GM10248 (cell line): ENCODE measurements around the gene MRPS23.

Experiments
- CTCF ChIA-PET: fragments of 300-600 bp; sonication (Branson Sonifier 250); formaldehyde crosslinking; extraction: SDS; loops from one replicate; lab custom pipeline; 2021; ENCODE audit warnings: antibody characterized with exemption; lab: Yijun Ruan, JAX
- POLR2A ChIA-PET: fragments of 350-650 bp; sonication (Branson Sonifier 250); formaldehyde crosslinking; extraction: SDS; loops from one replicate; lab custom pipeline; 2020; ENCODE audit warnings: antibody characterized with exemption; lab: Yijun Ruan, JAX
- DNase-seq: peaks from one replicate; pipeline ENCODE4 v3.0.0; 2012; ENCODE audit errors: extremely low spot score
- TF ChIP-seq, protein P1 (sequence below): IDR thresholded peaks from 2 replicates; pipeline ENCODE4 v1.5.1; 2012; ENCODE audit warnings: mild to moderate bottlenecking, low read depth; ENCODE audit errors: extremely low read depth, missing control alignments, control extremely low read depth

MRPS23 gene

GRCh38 chr17:57862694-57863667 is 13.1 kb upstream of the MRPS23 start:
- ChIA-PET POLR2A (interaction anchor here (0.6 to 0.9 kb wide), 2 partner anchors 88 to 136 kb away, joined by 3 to 4 read pairs; no protein-coding TSS in a partner anchor), CTCF (interaction anchor here (0.8 to 24.4 kb wide), 6 partner anchors 8 to 133 kb away, joined by 3 to 478 read pairs (median 5); partner anchors contain the start of genes CUEDC1 and VEZF1)
- no peak for DNase-seq

GRCh38 chr17:57861790-57862693 is 12.2 kb upstream of the MRPS23 start:
- ChIA-PET CTCF (interaction anchor here (0.8 to 24.4 kb wide), 6 partner anchors 9 to 249 kb away, joined by 3 to 478 read pairs (median 5); partner anchors contain the start of genes MRPS23 and VEZF1), POLR2A (no interaction called here)
- peak; percentile 36 for DNase-seq
- TF ChIP-seq, protein P1, sequence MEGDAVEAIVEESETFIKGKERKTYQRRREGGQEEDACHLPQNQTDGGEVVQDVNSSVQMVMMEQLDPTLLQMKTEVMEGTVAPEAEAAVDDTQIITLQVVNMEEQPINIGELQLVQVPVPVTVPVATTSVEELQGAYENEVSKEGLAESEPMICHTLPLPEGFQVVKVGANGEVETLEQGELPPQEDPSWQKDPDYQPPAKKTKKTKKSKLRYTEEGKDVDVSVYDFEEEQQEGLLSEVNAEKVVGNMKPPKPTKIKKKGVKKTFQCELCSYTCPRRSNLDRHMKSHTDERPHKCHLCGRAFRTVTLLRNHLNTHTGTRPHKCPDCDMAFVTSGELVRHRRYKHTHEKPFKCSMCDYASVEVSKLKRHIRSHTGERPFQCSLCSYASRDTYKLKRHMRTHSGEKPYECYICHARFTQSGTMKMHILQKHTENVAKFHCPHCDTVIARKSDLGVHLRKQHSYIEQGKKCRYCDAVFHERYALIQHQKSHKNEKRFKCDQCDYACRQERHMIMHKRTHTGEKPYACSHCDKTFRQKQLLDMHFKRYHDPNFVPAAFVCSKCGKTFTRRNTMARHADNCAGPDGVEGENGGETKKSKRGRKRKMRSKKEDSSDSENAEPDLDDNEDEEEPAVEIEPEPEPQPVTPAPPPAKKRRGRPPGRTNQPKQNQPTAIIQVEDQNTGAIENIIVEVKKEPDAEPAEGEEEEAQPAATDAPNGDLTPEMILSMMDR: no peak

More at GRCh38 chr17:57862694-57863667, 13.1 kb upstream of the MRPS23 start:
- TF ChIP-seq, protein P1: no peak

GRCh38 chr17:57861000-57861789 is 11.4 kb upstream of the MRPS23 start:
- TF ChIP-seq, protein P1: no peak
- CTCF ChIA-PET: interaction anchor here (1.0 to 24.4 kb wide), 10 partner anchors 8 to 253 kb away, joined by 3 to 478 read pairs (median 21); partner anchors contain the start of genes CUEDC1, MRPS23 and VEZF1
- peak; percentile 39 for DNase-seq
- POLR2A ChIA-PET: interaction anchor here (1.0 to 1.1 kb wide), 2 partner anchors 134 to 146 kb away, joined by 3 to 4 read pairs; partner anchors contain the start of gene SRSF1

- DNase-seq: peak; percentile 14
- TF ChIP-seq, protein P1: peak; percentile 1
- CTCF ChIA-PET: interaction anchor here (1.0 to 24.4 kb wide), 19 partner anchors 9 to 262 kb away, joined by 3 to 478 read pairs (median 5); partner anchors contain the start of genes CUEDC1, MRPS23 and VEZF1
- POLR2A ChIA-PET: interaction anchor here (0.6 to 1.1 kb wide), 4 partner anchors 8 to 657 kb away, joined by 3 to 4 read pairs (median 4); partner anchors contain the start of gene SRSF1
Observed at GRCh38 chr17:57860414-57860999, 10.7 kb upstream of the MRPS23 start.
